NCI-H1930 (cell line): ENCODE measurements around the gene EIF5A.
A peak's percentile ranks its signal among the peaks of the same experiment; 100 is the strongest.

ENCODE experiments used
- DNase-seq, 2 experiments: peaks; one replicate each; lab custom pipeline; 2025; lab: John Stamatoyannopoulos, UW

EIF5A gene

GRCh38 chr17:7285679-7286078 is 21.7 kb upstream of the EIF5A start:
- DNase-seq, result no peak

GRCh38 chr17:7289256-7290032 is 18.0 kb upstream of the EIF5A start:
- no peak for DNase-seq

- DNase-seq, result no peak
Measured at GRCh38 chr17:7290166-7290565, 17.3 kb upstream of the EIF5A start.

- no peak for DNase-seq
Measured at GRCh38 chr17:7290685-7291084, 16.7 kb upstream of the EIF5A start.

GRCh38 chr17:7292194-7292593 is 15.2 kb upstream of the EIF5A start:
- no peak for DNase-seq

GRCh38 chr17:7292729-7293128 is 14.7 kb upstream of the EIF5A start:
- DNase-seq, result no peak

GRCh38 chr17:7293159-7293558 is 14.3 kb upstream of the EIF5A start:
- no peak for DNase-seq

- DNase-seq, result peak in 1 of 2 experiments; percentile 12
Measured at GRCh38 chr17:7293816-7294613, 13.4 kb upstream of the EIF5A start.

GRCh38 chr17:7294614-7295153 is 12.7 kb upstream of the EIF5A start, which contains the start of gene YBX2:
TSS of gene YBX2 (minus strand) at chr17:7294639. CDS start at chr17:7294500, 139 bp downstream.
- peak; percentile 88 to 93 for DNase-seq

- peak; percentile 19 to 33 for DNase-seq
Measured at GRCh38 chr17:7295230-7296180, 11.9 kb upstream of the EIF5A start.

- peak; percentile 65 to 82 for DNase-seq
Measured at GRCh38 chr17:7296189-7296861, 11.1 kb upstream of the EIF5A start.

- no peak for DNase-seq
Measured at GRCh38 chr17:7304179-7304578, 3.2 kb upstream of the EIF5A start.

GRCh38 chr17:7307686-7308624 is 527 bp downstream of the EIF5A start:
- peak; percentile 40 to 42 for DNase-seq

GRCh38 chr17:7308625-7309433 is 1.4 kb downstream of the EIF5A start:
- DNase-seq, result peak; percentile 7 to 20

GRCh38 chr17:7309628-7310027 is 2.2 kb downstream of the EIF5A start:
- DNase-seq, result no peak

- DNase-seq, result no peak
Measured at GRCh38 chr17:7311110-7311705, 3.8 kb downstream of the EIF5A start.

GRCh38 chr17:7312432-7313087 is 5.1 kb downstream of the EIF5A start:
- no peak for DNase-seq
